Neural cell (in vitro differentiated cells): Measurements from ENCODE around the gene RAI1. TPM values are rescaled to one million over a fixed set of nuclear protein-coding genes. Genes with fewer than 3 reads are reported as not detected.

ENCODE experiments used
- H2AFZ ChIP-seq: fragments of 200-600, 300-800 bp; sonication (generic), shearing (Covaris generic); 2 replicates; pipeline ENCODE4 v1.6.0; 2014; ENCODE audit warnings: low read depth, mild to moderate bottlenecking, antibody characterized with exemption, low read length, moderate library complexity
- H3F3A ChIP-seq: fragments of 200-600 bp; shearing (Covaris generic); 2 replicates; pipeline ENCODE4 v1.6.1; 2016; ENCODE audit warnings: mild to moderate bottlenecking, moderate library complexity, mixed read lengths, antibody characterized with exemption, low read length; ENCODE audit not compliant: insufficient read depth, poor library complexity, severe bottlenecking
- H3K27ac ChIP-seq: fragments of 200-600, 300-800 bp; sonication (generic), shearing (Covaris generic); 2 replicates; pipeline ENCODE4 v1.5.1; 2014; ENCODE audit warnings: mild to moderate bottlenecking, low read length, moderate library complexity
- H3K27me3 ChIP-seq: fragments of 300-800, 200-600 bp; sonication (generic), shearing (Covaris generic); 2 replicates; pipeline ENCODE4 v1.6.0; 2014; ENCODE audit warnings: mild to moderate bottlenecking, low read depth, low read length, moderate library complexity; ENCODE audit not compliant: insufficient read depth
- H3K36me3 ChIP-seq: fragments of 300-800, 200-600 bp; sonication (generic), shearing (Covaris generic); 2 replicates; pipeline ENCODE4 v1.5.1; 2014; ENCODE audit warnings: mild to moderate bottlenecking, antibody characterized with exemption, low read length, moderate library complexity; ENCODE audit not compliant: insufficient read depth
- H3K4me2 ChIP-seq: fragments of 300-800, 200-600 bp; sonication (generic), shearing (Covaris generic); 2 replicates; pipeline ENCODE4 v1.6.0; 2014; ENCODE audit warnings: mild to moderate bottlenecking, low read length
- H3K4me3 ChIP-seq: fragments of 300-800, 200-600 bp; sonication (generic), shearing (Covaris generic); 2 replicates; pipeline ENCODE4 v1.5.1; 2014; ENCODE audit warnings: mild to moderate bottlenecking, low read length, moderate library complexity
- H3K79me2 ChIP-seq: fragments of 200-600 bp; shearing (Covaris generic); replicated peaks from 2 replicates; pipeline ENCODE4 v1.6.0; 2014; ENCODE audit warnings: mild to moderate bottlenecking, low read length, moderate library complexity; ENCODE audit not compliant: insufficient read depth
- H3K9ac ChIP-seq: fragments of 300-800, 200-600 bp; sonication (generic), shearing (Covaris generic); 2 replicates; pipeline ENCODE4 v1.6.1; 2016; ENCODE audit warnings: mild to moderate bottlenecking, low read length, mixed read lengths
- H3K9me2 ChIP-seq: fragments of 200-600 bp; shearing (Covaris generic); 2 replicates; pipeline ENCODE4 v1.6.1; 2016; ENCODE audit warnings: mild to moderate bottlenecking, low read length, mixed read lengths; ENCODE audit not compliant: insufficient read depth
- H3K9me3 ChIP-seq: fragments of 200-600, 300-800 bp; sonication (generic), shearing (Covaris generic); 2 replicates; pipeline ENCODE4 v1.6.1; 2016; ENCODE audit warnings: mild to moderate bottlenecking, mixed run types, low read length, moderate library complexity, mixed read lengths
- H4K20me1 ChIP-seq: fragments of 200-600 bp; shearing (Covaris generic); 2 replicates; pipeline ENCODE4 v1.6.1; 2016; ENCODE audit warnings: mild to moderate bottlenecking, mixed run types; ENCODE audit not compliant: insufficient read depth
- EP300 ChIP-seq: fragments of 450-650 bp; conservative IDR thresholded peaks from 2 replicates; pipeline ENCODE4 v1.6.1; 2014; ENCODE audit warnings: antibody characterized with exemption, mild to moderate bottlenecking, moderate library complexity; ENCODE audit not compliant: poor library complexity, severe bottlenecking
- EZH2 ChIP-seq: fragments of 200-600, 300-800 bp; shearing (Covaris generic), sonication (generic); IDR thresholded peaks from 2 replicates; pipeline ENCODE4 v1.6.1; 2014; ENCODE audit warnings: antibody characterized with exemption, low read length, borderline replicate concordance, mild to moderate bottlenecking; ENCODE audit not compliant: insufficient read depth, poor library complexity, severe bottlenecking
- MXI1 ChIP-seq: fragments of 450-650 bp; conservative IDR thresholded peaks from 2 replicates; pipeline ENCODE4 v1.6.1; 2014; ENCODE audit warnings: antibody characterized with exemption, mild to moderate bottlenecking; ENCODE audit not compliant: poor library complexity, severe bottlenecking
- POLR2AphosphoS5 ChIP-seq: IDR thresholded peaks from 2 replicates; pipeline ENCODE4 v1.6.1; 2012
- RAD21 ChIP-seq: fragments of 450-650 bp; conservative IDR thresholded peaks from 2 replicates; pipeline ENCODE4 v1.6.1; 2014; ENCODE audit warnings: antibody characterized with exemption, mild to moderate bottlenecking, moderate library complexity
- SMC3 ChIP-seq: fragments of 450-650 bp; conservative IDR thresholded peaks from 2 replicates; pipeline ENCODE4 v1.6.1; 2014; ENCODE audit warnings: antibody characterized with exemption, mild to moderate bottlenecking, moderate library complexity; ENCODE audit not compliant: poor library complexity
- TAF1 ChIP-seq: IDR thresholded peaks from 2 replicates; pipeline ENCODE4 v1.6.1; 2012; ENCODE audit warnings: low read depth
- polyA plus RNA-seq: library from polyadenylated mRNA; depleted of rRNA; stranded (reverse); fragments of >200 nt; gene quantifications from 2 replicates; pipeline ENCODE4 v1.2.3, GENCODE V29; 2014
- TF ChIP-seq, protein P1 (sequence below): IDR thresholded peaks from 2 replicates; pipeline ENCODE4 v1.6.1; 2012; ENCODE audit warnings: borderline replicate concordance
- TF ChIP-seq, protein P2 (sequence below): fragments of 450-650 bp; IDR thresholded peaks from 2 replicates; pipeline ENCODE4 v1.5.1; 2014; ENCODE audit warnings: antibody characterized with exemption, mild to moderate bottlenecking, moderate library complexity; ENCODE audit not compliant: poor library complexity, severe bottlenecking

RAI1 gene
- polyA plus RNA-seq, 1 donor from 2014 or later: 16.9 TPM

DNA sequence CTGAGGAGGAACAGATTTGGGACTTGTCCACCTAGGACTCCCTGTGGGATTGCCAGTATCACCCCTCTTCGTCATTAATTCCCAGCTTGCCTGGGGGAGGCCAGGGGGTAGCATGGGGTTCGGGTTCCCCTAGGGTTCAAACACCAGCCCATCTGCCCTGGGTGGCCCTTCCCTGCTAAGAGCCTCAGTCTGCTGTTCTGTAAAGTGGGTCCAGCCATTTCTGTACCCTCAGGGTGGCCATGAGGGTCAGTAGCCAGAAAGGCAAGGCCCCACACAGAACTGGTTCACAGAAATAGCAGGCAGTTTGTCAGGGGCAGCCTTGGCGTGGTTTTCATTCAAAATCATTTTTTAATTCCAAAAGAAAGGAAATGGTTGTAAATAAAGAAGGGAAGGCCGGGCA is 62.9 kb downstream of the RAI1 start:
- no peak overlapping the region for H3K9ac ChIP-seq

DNA sequence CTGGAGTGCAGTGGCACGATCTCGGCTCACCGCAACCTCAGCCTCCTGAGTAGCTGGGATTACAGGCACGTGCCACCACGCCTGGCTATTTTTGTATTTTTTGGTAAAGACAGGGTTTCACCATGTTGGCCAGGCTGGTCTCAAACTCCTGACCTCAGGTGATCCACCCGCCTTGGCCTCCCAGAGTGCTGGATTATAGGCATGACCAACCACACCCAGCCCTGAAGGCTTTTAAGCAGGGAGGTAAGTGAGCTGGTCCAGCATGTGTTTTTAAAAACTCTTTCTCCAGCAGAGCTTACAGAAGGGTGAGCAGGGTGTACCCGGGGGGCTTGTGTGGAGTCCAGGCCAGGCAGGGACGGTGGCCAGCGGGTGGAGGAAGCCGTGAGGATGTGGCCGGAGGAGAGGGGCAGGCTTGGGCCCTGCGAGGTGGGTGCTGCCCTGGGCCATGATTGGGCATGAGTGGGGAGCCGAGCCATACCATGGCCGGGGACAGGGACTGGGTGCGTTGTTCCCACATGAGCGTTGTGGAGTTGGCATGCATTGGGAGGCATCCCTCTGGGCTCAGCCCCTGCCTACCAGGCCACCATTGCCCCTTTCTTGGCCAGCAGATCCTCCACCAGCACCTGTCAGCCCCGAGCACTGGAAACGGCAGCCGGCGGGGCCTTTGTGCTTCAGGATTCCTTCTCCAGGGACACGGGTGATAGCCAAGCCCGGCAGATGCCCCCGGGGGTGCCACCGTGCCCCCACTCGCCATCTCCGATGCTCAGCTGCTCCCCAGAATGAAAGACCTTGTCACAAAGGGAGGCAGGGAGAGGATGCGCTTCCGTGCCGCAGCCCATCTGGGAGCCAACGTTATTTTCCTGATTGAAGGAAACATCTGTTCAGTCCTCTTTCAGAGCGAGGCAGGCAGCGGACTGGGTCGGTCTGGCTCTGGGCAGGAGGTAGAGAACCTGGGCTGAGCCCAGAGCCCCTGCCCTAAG is 64.5 kb downstream of the RAI1 start:
- Histone ChIP-seq H3K9ac (no peak overlapping the region), H2AFZ (no peak overlapping the region), H3K9me3 (no peaks in the 10 kb centered on the region), H3K79me2 (peaks cover 79% of the 10 kb centered on the region), H3K27ac (no peak overlapping the region), H3K27me3 (no peaks in the 10 kb centered on the region), H3F3A (no peaks in the 10 kb centered on the region), H3K4me3 (no peak overlapping the region), H3K9me2 (no peaks in the 10 kb centered on the region), H4K20me1 (peaks cover 11% of the 10 kb centered on the region), H3K36me3 (no peaks in the 10 kb centered on the region), H3K4me2 (no peak overlapping the region)
- no peak for TF ChIP-seq EP300
- TF ChIP-seq, protein P1, sequence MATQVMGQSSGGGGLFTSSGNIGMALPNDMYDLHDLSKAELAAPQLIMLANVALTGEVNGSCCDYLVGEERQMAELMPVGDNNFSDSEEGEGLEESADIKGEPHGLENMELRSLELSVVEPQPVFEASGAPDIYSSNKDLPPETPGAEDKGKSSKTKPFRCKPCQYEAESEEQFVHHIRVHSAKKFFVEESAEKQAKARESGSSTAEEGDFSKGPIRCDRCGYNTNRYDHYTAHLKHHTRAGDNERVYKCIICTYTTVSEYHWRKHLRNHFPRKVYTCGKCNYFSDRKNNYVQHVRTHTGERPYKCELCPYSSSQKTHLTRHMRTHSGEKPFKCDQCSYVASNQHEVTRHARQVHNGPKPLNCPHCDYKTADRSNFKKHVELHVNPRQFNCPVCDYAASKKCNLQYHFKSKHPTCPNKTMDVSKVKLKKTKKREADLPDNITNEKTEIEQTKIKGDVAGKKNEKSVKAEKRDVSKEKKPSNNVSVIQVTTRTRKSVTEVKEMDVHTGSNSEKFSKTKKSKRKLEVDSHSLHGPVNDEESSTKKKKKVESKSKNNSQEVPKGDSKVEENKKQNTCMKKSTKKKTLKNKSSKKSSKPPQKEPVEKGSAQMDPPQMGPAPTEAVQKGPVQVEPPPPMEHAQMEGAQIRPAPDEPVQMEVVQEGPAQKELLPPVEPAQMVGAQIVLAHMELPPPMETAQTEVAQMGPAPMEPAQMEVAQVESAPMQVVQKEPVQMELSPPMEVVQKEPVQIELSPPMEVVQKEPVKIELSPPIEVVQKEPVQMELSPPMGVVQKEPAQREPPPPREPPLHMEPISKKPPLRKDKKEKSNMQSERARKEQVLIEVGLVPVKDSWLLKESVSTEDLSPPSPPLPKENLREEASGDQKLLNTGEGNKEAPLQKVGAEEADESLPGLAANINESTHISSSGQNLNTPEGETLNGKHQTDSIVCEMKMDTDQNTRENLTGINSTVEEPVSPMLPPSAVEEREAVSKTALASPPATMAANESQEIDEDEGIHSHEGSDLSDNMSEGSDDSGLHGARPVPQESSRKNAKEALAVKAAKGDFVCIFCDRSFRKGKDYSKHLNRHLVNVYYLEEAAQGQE: no peak
- no peak for TF ChIP-seq MXI1
- TF ChIP-seq POLR2AphosphoS5: no peak
- TF ChIP-seq, protein P2, sequence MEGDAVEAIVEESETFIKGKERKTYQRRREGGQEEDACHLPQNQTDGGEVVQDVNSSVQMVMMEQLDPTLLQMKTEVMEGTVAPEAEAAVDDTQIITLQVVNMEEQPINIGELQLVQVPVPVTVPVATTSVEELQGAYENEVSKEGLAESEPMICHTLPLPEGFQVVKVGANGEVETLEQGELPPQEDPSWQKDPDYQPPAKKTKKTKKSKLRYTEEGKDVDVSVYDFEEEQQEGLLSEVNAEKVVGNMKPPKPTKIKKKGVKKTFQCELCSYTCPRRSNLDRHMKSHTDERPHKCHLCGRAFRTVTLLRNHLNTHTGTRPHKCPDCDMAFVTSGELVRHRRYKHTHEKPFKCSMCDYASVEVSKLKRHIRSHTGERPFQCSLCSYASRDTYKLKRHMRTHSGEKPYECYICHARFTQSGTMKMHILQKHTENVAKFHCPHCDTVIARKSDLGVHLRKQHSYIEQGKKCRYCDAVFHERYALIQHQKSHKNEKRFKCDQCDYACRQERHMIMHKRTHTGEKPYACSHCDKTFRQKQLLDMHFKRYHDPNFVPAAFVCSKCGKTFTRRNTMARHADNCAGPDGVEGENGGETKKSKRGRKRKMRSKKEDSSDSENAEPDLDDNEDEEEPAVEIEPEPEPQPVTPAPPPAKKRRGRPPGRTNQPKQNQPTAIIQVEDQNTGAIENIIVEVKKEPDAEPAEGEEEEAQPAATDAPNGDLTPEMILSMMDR: no peak
- TF ChIP-seq TAF1: no peak

More for the DNA sequence above, 62.9 kb downstream of the RAI1 start:
- Histone ChIP-seq H3K9me2 (no peaks in the 10 kb centered on the region), H4K20me1 (peaks cover 8% of the 10 kb centered on the region), H3K4me3 (no peak overlapping the region), H2AFZ (no peak overlapping the region), H3K4me2 (no peak overlapping the region), H3K27ac (no peak overlapping the region), H3K79me2 (peaks cover 81% of the 10 kb centered on the region), H3F3A (no peaks in the 10 kb centered on the region), H3K36me3 (no peaks in the 10 kb centered on the region), H3K9me3 (no peaks in the 10 kb centered on the region), H3K27me3 (no peaks in the 10 kb centered on the region)
- no peak for TF ChIP-seq RAD21
- TF ChIP-seq, protein P1: no peak
- TF ChIP-seq, protein P2: no peak
- no peak for TF ChIP-seq TAF1
- TF ChIP-seq POLR2AphosphoS5: no peak
- TF ChIP-seq EZH2: no peak
- no peak for TF ChIP-seq SMC3
- TF ChIP-seq MXI1: no peak
- no peak for TF ChIP-seq EP300
